Activated CD4-positive, alpha-beta T cell treated with anti-CD3 and anti-CD28 coated beads, Interleukin-2, amount 50 U/mL, for 1 hour (primary cell): ENCODE measurements around the gene FAM210A.
A peak's percentile ranks its signal among the peaks of the same experiment; 100 is the strongest.

Experiments
- DNase-seq: peaks from one replicate; pipeline ENCODE4 v3.0.0-alpha.2; 2020

Gene FAM210A

DNA sequence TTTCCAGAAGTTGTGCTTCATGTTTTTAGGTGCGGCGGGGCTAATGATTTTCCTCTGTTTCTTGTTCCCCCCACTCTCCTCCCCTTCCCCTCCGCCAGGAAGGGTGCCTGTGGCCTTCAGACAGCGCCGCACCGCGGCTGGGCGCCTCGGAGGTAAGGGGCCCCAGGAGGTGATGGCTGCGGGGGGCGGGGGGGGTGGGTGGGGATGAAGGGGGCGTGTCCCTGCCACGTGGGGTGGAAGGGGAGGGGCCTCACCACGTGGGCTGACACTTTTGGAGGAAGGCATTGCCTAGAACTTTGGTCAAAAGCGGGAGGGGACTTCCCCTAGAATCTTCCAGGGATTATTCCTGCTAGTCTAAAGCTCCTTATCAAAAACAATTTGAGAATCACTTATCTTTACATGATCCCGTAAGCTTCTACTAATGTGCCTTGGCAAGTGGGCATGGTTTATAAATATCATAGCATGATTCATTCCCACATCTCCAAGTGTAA, 83.1 kb downstream of the FAM210A start:
- DNase-seq: no peak

DNA sequence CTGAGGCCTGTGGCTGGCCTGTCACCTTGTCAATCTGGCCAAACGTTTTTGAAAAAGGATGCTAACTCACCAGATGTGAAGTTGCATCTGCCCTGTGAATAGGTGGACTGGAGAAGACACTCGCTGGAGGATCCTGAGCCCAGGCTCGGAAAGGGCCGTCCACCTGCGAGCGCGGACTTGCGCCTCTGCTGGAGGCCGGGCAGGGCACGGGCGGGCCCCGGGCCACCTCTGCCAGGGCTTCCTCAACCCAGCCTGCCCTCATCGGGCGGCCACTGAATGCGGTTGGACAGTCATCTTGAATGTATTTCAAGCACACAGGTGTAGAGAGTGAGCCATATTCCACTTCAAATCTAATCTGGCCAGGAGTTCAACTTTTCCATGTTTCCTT, 83.9 kb downstream of the FAM210A start:
- DNase-seq: no peak

DNA sequence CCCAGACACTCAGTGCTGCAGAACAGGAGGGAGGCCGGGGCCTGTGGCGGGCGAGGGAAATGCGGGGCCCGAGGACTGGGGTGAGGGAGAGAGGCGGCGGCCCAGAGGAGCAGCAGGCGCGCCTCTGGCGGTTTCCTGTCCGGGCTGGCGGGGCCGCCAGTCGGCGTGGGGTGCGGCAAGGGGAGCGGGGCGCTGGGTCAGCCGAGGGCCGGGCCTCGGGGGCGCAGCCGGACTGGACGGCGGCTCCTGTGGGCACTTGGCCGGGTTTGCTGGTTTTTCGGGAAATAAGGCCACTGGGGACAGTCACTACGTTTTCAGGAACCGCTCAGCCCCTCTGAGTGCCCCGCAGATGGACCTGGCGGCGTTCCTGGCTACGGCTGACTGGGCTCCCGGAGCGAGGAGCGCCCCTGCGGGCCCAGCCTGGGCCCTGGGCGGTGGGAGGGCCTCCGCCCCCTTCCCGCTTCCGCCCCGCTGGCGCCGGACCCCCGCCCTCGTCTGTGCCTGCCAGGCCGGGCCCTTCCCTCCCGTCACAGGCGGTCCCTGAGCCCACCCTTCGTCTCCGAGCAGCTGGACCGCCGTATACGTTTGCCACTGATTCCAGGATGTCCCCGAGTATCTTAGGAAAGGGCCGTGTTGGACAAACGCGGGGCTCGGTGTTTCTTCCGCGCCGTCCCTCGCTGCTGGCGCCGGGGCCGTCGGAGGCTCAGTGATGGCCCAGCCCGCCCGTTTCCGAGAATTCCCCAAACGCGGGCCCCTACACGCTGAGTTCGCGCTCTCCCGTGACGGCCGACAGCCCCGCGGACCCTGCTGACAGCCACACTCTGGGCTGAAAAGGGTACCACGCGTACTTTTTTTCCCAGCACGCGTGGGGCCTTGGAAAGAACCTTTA, 84.6 kb downstream of the FAM210A start:
- no peak for DNase-seq

DNA sequence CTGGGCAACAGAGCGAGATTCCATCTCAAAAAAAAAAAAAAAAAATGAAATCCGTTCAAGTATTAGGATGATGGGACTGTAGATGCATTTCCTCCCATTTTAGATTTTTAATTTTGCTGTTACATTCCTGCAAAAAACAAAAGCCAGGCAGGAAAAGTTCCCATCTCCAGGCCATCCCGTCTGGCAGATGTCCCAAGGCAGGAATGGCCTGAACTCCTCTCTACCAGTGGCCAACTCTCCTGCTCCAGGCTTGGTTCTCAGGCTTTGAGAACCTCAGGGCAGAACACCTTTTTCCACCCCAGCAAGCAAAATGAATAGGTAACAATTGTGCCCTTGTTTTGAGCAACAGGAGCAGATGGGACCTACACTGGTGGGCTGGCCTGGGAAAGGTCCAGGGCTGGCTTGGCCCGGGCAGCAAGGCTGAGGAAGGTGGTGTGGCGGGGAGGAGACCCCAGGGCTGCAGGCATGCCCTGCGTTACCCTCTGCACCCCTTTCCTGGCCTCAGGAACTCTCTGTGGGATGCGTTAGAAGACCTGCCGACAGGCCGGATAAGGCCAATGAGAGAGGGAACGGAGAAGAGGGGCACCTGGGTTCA, 86.0 kb downstream of the FAM210A start:
- DNase-seq: no peak

DNA sequence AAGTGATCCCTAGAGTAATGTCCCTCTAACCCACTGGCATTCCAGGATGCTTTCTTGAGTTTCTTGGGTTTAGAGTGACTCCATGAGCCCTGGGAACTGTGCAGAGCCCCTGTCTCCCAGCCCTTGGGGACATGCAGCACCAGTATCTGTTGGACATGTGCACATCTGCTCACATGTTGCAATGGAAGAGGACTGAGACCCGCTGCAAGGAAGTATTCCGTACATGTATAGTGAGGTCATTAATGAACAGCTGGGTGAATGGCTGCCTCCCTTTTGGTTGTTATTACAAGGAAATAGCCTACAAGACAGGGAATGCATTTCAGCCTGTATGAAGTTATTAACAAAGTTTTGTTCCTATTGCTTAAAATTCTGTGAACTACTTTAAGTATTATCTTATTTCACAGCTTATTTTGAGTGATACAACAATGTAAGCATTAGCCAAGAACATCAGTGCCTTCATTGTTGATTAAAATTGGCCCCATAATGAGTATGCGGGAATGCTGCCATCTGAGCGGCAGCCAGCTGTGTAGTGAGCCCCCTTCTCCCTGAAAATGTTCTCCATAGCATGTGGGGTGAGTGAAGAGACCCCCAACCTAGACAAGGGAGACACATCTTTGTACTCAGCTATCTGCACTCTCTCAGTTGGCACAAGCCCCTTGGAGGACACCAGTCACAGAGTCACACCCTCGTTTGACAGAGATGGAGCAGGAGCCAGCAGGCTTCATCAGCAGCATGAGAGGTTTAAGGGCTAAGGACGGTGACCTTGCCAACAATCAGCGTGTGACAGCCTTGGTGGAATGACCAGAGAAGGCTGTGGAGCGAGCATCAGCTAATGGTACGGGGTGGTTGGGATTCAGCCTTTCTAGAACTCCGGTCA, 87.4 kb downstream of the FAM210A start:
- no peak for DNase-seq

DNA sequence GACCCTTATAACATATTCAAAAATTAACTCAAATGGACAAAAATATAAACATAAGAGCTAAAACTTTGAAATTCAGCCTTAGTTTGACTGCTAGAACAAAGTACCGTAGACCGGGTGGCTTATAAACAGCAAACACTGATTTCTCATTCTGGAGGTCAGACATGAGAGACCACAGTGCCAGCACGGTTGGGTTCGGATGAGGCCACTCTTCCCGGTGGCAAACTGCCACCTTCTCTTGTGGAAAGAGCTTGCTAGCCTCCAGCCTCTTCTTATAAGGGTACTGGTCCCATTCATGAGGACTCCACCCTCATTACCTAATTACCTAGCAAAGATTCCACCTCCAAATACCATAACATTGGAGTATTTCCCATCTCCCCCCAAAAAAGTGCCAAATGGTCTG, 91.3 kb downstream of the FAM210A start:
- DNase-seq: no peak

DNA sequence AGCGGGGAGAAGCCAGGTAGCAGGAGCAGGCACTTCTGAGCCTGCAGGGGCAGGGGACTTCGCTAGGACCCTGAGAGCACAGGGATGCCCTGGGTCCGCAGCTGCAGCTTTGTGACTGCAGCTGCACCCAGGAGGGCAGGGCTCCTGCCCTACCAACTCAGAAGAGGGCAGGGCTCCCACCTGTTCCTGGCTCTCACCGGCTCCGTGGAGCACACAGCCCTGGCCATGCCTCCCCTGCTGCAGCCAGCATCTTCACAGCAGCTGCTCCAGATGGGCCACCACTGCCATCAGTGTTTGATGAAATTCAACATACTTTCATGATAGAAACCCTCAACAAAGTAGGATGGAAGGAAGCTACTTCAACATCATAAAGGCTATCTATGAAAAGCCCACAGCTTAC, 92.7 kb downstream of the FAM210A start:
- DNase-seq: no peak

DNA sequence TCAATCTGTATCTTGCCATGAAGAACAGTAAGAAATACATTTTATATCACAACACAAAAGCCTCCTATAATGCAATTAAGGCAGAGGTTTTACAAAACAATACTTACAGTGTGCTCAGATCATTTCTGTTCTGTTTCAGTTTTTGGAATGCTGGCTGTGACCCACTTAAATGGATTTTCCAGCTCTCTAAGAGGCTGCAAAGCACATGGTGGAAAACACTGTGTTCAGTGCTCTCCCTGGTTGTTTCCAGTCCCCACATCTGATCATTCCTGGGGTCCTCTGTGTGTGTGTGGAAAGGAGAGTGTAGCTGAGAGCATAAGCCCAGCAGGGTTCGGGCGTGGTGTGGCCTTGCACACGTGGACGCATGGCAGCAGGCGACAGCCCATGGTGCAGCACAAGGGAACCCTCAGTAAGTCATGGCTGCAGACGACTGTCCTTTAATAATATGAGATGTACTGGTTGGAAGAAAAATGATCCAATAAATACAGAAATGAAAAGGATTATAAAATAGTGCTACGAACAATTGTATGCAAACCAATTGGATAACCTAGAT, 95.6 kb downstream of the FAM210A start:
- no peak for DNase-seq

DNA sequence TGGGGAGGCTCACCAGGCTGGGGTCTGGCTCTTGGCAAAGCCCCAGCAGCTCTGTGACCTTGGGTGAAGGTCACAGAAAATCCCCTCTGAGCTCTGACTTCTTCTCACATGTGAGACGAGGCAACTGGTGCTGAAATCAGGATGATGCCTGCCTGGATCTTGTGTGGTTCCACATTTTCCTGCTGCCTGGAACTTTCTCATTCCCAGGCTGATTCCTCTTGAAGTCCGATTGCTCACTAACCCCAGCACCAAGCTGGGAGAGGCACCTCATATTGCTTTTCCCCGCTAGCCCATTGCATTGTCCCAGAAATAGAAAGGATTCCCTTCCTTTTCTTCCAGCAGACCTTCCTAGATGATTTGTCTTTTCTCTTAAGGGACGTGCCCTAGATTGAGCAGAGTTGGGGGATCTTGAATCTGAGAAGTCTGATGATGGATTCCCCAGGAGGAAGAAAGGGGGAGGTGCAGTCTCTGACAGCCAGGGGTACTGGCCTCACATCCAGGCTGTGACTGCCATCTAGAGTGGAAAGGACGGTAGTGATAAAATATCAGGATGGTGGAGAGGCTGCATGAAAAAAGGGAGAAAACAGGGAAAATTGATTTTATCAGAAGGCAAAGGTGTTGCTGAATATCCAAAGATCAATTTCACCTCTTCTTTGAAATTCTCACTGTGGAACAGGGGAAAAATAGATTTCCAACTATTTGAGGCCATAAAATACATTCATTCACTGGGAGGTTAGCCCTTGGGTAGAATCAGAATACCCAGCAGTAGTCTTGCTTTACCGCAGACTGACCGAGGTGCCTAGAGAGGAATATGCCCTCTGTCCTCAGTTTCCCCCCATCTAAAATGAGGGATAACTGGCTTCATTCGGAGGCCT, 96.3 kb downstream of the FAM210A start:
- DNase-seq: peak; percentile 41

DNA sequence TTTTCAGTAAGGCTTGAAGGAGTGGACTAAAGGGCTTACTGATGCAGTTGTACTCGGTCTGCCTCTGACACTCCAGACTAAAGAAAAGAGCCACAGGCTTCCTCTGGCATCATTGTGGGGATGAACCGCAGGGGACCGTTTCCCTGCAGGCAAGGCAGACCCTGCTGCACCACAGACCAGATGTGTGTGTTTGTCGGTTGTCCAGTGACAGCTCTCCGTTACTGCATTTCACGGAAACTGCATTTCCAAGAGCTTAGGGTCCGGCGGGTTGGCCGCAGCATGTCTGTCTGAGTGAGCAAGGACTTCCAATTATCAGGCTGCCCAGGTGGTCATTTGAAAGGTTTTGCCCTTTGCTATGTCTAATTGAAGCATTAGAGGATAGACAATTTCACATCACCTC, 98.1 kb downstream of the FAM210A start:
- DNase-seq: no peak

DNA sequence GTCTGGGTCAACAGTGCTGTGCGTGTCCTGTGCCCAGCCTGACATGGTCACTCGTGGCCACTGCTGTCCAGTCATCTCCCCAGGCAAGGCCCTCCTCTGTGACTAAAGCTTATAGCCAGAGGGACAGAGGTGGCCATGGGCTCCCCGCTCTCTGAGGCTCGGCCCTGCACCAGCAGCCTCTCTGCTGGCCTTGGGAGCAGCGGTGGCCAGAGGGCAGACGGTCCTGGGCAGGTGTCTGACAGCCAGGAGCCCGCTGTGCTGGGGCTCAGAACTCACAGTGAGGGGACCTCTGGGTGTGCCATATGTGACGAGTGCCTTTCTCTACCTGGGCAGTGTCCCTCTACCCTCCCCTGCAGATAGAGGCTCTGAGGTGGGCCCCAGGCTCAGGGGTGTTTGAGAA, 98.7 kb downstream of the FAM210A start:
- no peak for DNase-seq

DNA sequence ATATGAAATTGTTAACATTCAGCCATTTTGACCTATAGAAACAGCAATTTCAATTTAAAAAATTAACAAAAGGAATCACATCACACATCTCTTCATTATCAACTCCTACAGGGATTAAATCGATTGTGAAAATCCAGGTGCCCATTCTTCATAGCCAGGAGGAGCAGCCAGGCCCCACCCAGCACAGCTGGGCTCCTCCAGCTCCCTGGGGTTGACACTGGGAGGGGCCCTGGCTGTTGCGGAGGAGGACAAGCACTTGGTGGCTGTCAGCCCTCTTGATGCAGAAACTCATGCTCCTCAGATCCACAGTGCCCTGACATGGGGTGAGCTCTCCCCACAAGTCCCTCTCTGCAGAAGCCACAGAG, 99.8 kb downstream of the FAM210A start:
- no peak for DNase-seq

DNA sequence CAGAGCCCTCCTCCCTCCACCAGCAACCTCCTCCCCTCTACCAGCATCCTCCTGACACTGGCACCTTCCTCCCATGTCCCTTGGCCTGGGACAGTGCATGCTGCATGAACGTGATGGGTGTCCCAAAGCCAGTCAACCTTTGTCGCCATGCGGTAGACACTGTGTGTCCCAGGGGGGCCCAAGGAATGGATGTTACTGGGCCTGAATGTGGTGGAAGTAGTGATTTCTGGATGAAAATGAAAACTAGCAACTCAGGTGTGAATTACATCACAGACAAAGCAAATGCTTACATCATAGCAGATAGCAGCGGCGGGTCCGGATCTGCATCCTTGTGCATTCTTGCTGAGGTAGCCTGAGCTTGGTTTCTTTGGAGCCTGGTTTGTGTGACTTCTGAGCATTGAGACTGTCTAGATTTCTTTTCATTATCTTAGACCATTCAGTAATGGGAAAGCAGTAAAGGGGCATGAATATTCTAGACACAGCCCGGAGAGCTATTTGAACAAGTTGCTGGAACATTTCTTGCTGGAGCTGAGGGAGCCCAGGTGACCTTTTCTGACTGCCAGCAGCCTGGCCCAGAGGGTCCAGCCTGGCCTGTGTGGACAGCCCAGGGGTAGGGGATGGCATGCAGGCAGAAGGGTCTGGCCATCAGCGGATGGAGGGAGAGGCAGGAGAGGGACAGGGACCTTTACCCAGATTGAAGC, 100.4 kb downstream of the FAM210A start:
- DNase-seq: no peak

DNA sequence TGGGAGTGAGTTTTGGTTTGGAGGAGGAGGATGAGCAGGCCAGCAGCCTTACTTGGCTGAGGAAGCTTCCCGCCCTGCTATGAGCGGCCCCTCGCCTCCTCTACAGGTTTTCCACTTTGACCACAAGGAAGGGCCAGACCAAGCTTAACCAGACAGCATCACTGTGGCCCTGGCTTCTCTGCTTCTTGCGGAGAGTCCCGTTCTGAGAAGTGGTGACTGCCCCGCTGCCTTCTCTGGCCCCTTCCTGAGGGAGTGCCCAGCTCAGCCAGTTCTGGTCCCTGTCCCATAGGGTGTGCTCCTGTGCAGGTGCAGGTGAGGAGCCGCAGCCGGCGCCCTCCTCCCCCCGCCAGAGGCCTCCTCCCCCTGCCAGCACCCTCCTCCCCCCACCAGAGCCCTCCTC, 101.0 kb downstream of the FAM210A start:
- DNase-seq: no peak

DNA sequence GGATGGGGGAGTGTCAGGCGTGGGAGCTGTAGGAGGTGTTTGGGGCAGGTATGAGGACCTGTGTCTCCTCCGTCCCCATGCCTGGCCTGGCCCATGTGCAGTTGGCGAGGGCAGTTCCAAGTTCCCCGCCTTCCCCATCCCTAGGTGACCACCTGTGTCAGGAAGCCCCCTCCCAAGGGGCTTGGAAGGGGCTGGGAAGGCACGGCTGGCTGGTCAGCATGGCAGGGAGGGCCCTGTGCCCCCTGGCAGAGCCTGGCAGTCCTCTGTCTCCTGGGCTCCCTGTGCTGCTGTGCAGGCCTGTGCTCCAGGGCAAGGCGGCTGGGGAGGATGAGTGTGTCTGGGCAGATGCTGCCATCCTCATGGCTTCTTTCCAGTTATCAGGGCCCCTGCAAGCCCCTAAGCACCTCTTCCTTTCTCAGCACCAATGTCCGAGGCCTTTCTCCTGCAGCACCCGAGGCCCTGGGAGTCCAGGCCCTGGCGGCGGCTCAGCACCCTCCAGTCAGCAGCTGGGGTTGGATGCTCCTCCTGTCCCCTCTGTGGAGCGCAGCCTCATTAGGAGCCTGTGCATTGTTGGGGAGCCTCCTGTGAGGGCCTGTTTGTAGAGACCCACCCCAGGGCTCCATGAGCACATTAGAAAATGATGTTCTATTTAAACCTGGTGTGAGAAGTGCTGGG, 101.7 kb downstream of the FAM210A start:
- no peak for DNase-seq

DNA sequence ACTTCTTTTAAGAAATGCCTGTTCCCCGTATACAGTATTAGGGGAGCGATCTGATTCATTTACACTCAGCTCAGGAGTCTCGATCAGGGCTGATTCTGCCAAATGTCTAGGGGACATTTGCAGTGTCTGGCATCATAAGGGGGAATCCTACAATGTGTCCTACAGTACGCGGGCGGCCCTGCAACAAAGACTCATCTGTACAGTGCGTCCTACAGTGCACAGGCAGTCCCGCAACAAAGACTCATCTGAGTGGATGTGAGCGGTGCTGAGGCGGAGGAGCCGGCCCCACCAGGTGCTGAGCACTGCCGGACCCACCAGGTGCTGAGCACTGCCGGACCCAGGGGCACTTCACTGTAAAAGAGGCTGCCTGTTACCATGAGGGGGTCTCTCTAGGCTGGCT, 102.5 kb downstream of the FAM210A start:
- DNase-seq: no peak

DNA sequence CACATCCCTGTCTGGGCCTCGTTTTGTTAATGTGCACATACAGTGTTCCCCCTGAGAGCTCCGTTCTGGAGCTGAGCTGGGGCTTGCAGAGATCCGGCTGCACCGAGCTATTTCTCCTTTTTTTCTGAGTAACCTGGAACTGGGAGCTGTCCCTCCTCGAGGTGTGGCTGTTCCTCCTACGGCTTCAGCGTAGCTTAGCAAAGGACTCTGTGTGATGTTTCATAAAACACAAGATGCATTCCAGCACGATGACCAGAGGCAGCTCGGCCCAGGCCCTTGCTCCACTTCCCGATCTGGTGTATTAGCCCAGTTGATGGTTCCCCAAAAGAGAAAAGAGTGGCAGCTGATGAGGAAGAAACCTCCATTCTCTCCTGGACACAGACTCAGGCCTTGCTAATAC, 103.0 kb downstream of the FAM210A start:
- DNase-seq: no peak

DNA sequence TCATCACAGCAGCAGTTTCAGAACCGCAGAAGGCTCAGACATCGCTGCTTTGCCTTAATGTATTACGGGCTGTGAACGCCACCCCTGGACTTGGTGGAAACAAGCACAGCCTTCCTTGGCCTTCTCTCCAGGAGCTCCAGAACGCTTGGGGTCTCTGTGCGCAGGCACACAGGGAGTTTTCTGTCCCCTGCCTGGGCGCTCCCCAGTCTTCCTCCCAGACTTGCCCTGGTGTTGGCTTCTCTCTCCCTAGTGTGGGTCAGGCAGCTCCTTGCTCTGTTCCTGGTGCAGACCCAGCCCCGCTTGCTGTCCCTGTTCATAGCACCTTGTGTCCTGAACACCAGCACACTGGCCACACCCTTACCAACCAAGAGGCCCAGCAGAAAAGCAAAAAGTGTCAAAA, 103.6 kb downstream of the FAM210A start:
- no peak for DNase-seq

DNA sequence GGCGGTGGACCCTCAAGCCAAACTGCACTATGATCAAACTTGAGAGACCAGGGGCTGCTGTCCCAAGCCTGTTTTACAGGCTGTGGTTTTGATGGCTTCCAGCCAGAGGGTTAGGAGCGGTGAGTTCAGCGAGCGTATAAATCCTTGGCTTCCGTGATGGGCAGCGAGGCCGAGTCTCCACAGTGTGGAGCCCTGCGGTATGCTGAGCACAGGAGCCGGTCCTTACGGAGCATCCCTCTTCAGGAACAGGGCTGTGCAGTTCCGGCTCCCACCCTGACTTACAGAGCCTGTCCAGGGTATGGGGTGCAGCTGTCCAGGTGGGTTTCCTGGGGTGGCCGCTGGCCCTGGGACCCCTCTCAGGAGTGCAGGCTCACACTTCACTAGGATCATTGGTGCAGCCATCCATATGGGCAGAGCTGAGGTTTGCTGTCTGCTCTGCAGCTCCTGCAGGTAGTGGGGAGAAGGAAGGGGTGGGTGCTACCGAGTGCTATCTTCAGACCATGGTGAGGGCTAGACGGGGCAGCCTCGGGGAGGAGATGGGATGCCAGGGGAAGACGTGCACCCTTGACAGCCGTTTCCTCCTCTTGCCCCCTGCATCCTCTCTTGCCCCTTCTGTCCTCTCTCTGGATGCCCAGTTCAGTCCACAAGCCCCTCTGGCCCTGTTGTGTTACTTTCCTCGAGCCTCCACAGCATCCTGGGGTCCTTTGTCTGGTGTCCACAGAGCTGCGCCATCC, 104.3 kb downstream of the FAM210A start:
- DNase-seq: no peak

DNA sequence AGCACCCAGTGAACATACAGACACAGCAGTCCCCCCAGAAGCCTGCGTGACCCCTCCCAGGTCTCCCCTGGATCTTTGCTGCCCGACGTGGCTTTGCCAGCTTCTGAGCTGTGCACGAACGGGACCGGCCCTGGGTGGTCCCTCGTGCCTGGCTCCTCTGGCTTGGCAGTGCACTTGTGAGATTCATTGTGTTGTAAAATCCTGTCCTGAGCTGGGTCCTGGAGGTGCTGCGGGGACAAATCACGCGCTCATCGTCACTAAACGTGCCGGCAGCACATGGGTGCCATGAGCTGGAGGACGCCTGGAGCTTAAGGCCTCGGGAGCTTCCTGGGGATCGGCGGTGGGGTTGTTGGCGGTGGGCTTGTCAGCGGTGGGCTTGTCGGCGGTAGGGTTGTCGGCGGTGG, 104.9 kb downstream of the FAM210A start:
- no peak for DNase-seq
